HL-60 (cell line): ENCODE measurements around the gene SFMBT1.

Experiments
- DNase-seq, 2 experiments: peaks; one replicate each; pipeline ENCODE4 v3.0.0-alpha.2; 2010 to 2020; ENCODE audit warnings: low read depth in 1 of 2, low spot score in 1 of 2
- H3K27ac ChIP-seq: fragments of 250-450 bp; sonication (Bioruptor Pico); replicated peaks from 2 replicates; pipeline ENCODE4 v1.5.1; 2020; ENCODE audit warnings: mild to moderate bottlenecking, moderate library complexity
- H3K27me3 ChIP-seq: fragments of 250-450 bp; sonication (Bioruptor Pico); 2 replicates; pipeline ENCODE4 v1.5.1; 2021; ENCODE audit warnings: mild to moderate bottlenecking, moderate library complexity; ENCODE audit not compliant: insufficient read depth, poor library complexity, severe bottlenecking
- H3K4me3 ChIP-seq: replicated peaks from 2 replicates; pipeline ENCODE4 v1.5.1; 2011; ENCODE audit warnings: mild to moderate bottlenecking, control low read depth, low read length; ENCODE audit not compliant: insufficient read depth
- CTCF ChIP-seq: IDR thresholded peaks from one replicate; pipeline ENCODE4 v1.5.1; 2011; ENCODE audit warnings: low read length, control low read depth, inconsistent platforms; ENCODE audit not compliant: insufficient read depth
- GABPA ChIP-seq: IDR thresholded peaks from 2 replicates; pipeline ENCODE4 v1.6.1; 2012; ENCODE audit warnings: low read depth
- POLR2AphosphoS5 ChIP-seq: IDR thresholded peaks from 2 replicates; pipeline ENCODE4 v1.6.1; 2012; ENCODE audit warnings: low read depth
- REST ChIP-seq: IDR thresholded peaks from 2 replicates; pipeline ENCODE4 v1.6.1; 2012; ENCODE audit warnings: low read depth; ENCODE audit not compliant: insufficient replicate concordance
- SPI1 ChIP-seq: IDR thresholded peaks from 2 replicates; pipeline ENCODE4 v1.6.1; 2012; ENCODE audit warnings: low read depth, mild to moderate bottlenecking, borderline replicate concordance

The SFMBT1 gene

GRCh38 chr3:52877085-52877484, 168.8 kb downstream of the SFMBT1 start:
- no peaks in the 10 kb centered on the region for H3K27me3 ChIP-seq
- DNase-seq = no peak
- no peak overlapping the region for H3K27ac ChIP-seq
- H3K4me3 ChIP-seq = no peak overlapping the region
- TF ChIP-seq REST (no peak), CTCF (no peak), SPI1 (no peak), GABPA (no peak), POLR2AphosphoS5 (no peak)

GRCh38 chr3:52874864-52875587, 170.8 kb downstream of the SFMBT1 start:
- Histone ChIP-seq H3K4me3 (no peak overlapping the region), H3K27ac (no peak overlapping the region), H3K27me3 (no peaks in the 10 kb centered on the region)
- no peak for TF ChIP-seq CTCF
- no peak for TF ChIP-seq SPI1
- TF ChIP-seq POLR2AphosphoS5 = no peak
- TF ChIP-seq GABPA = no peak
- TF ChIP-seq REST = no peak
- DNase-seq = no peak

GRCh38 chr3:52874160-52874701, 171.6 kb downstream of the SFMBT1 start:
- Histone ChIP-seq H3K27ac (no peak overlapping the region), H3K27me3 (no peaks in the 10 kb centered on the region), H3K4me3 (no peak overlapping the region)
- TF ChIP-seq GABPA (no peak), CTCF (no peak), POLR2AphosphoS5 (no peak), REST (no peak), SPI1 (no peak)
- peak in 1 of 2 experiments; percentile 39 for DNase-seq
